CD14-positive monocyte (primary cell): Measurements from ENCODE around the gene DYNC2H1. TPM values are rescaled to one million over a fixed set of nuclear protein-coding genes. Genes with fewer than 3 reads are reported as not detected.

Experiments used
- DNase-seq, 3 donors: peaks; one replicate each; pipeline ENCODE4 v3.0.0-alpha.2; 2011 to 2022
- H2AFZ ChIP-seq: 2 replicates; pipeline ENCODE4 v1.6.0; 2012; ENCODE audit warnings: mild to moderate bottlenecking, low read depth, low read length, inconsistent platforms; ENCODE audit not compliant: insufficient read depth, poor library complexity, severe bottlenecking
- H3K27ac ChIP-seq, 2 donors: 1 replicate in 1 of 2; 2 replicates in 1 of 2; pipeline ENCODE4 v1.5.1; 2012 to 2013; ENCODE audit warnings: low read length in 2 of 2, control low read depth in 1 of 2, inconsistent platforms in 1 of 2, low read depth in 1 of 2, mild to moderate bottlenecking in 1 of 2
- H3K27me3 ChIP-seq, 2 donors: one replicate each; pipeline versions ENCODE4 v1.6.0 to v1.6.1; 2011 to 2013; ENCODE audit warnings: low read length in 2 of 2; ENCODE audit not compliant: control insufficient read depth in 2 of 2, insufficient read depth in 2 of 2
- H3K36me3 ChIP-seq, 2 donors: replicated peaks in 1 of 2; 1 replicate in 1 of 2; 2 replicates in 1 of 2; pipeline versions ENCODE4 v1.5.1 to v1.6.1; 2012 to 2013; ENCODE audit warnings: low read length in 2 of 2, control low read depth in 1 of 2, inconsistent platforms in 1 of 2, mild to moderate bottlenecking in 1 of 2; ENCODE audit not compliant: insufficient read depth in 2 of 2, control insufficient read depth in 1 of 2
- H3K4me1 ChIP-seq, 2 donors: 1 replicate in 1 of 2; 2 replicates in 1 of 2; pipeline versions ENCODE4 v1.5.1 to v1.6.1; 2012 to 2013; ENCODE audit warnings: low read length in 2 of 2, control low read depth in 1 of 2, inconsistent platforms in 1 of 2, mild to moderate bottlenecking in 1 of 2, moderate library complexity in 1 of 2; ENCODE audit not compliant: insufficient read depth in 2 of 2, control insufficient read depth in 1 of 2
- H3K4me2 ChIP-seq: replicated peaks from 2 replicates; pipeline ENCODE3; 2012; ENCODE audit warnings: low read length, moderate library complexity, mild to moderate bottlenecking; ENCODE audit not compliant: poor library complexity, severe bottlenecking; ENCODE audit errors: extremely low read depth
- H3K4me3 ChIP-seq, 3 experiments: fragments of 200-600 bp in 1 of 3; sonication (generic) in 1 of 3; replicated peaks in 1 of 3; 1 replicate in 2 of 3; 2 replicates in 1 of 3; pipeline ENCODE4 v1.5.1; 2011 to 2013; ENCODE audit warnings: low read length in 3 of 3, mild to moderate bottlenecking in 3 of 3, control low read depth in 2 of 3, low read depth in 2 of 3, inconsistent platforms in 1 of 3, moderate library complexity in 1 of 3
- H3K79me2 ChIP-seq: 2 replicates; pipeline ENCODE4 v1.6.0; 2012; ENCODE audit warnings: mild to moderate bottlenecking, control low read depth, inconsistent platforms, low read length, moderate library complexity; ENCODE audit not compliant: insufficient read depth
- H3K9ac ChIP-seq: 2 replicates; pipeline ENCODE4 v1.6.0; 2017; ENCODE audit warnings: low read length, mild to moderate bottlenecking; ENCODE audit not compliant: insufficient read depth, poor library complexity, severe bottlenecking
- H3K9me3 ChIP-seq, 2 donors: replicated peaks in 1 of 2; 1 replicate in 1 of 2; 2 replicates in 1 of 2; pipeline versions ENCODE4 v1.5.1 to v1.6.1; 2012 to 2013; ENCODE audit warnings: low read length in 2 of 2, control low read depth in 1 of 2; ENCODE audit not compliant: control insufficient read depth in 1 of 2, insufficient read depth in 1 of 2
- H4K20me1 ChIP-seq: 2 replicates; pipeline ENCODE4 v1.6.0; 2012; ENCODE audit warnings: mild to moderate bottlenecking, low read length, control low read depth, moderate library complexity; ENCODE audit not compliant: insufficient read depth
- H3K27ac Mint-ChIP-seq, 7 donors: one replicate each; pipeline ENCODE4 v1.8.0; 2020; ENCODE audit warnings: mild to moderate bottlenecking in 7 of 7, mixed read lengths in 7 of 7, moderate library complexity in 6 of 7, inconsistent platforms in 2 of 7
- H3K27me3 Mint-ChIP-seq, 3 donors: one replicate each; pipeline ENCODE4 v1.8.0; 2021 to 2022; ENCODE audit warnings: low read depth in 3 of 3, mild to moderate bottlenecking in 3 of 3, mixed read lengths in 3 of 3, moderate library complexity in 3 of 3, inconsistent platforms in 1 of 3
- H3K36me3 Mint-ChIP-seq, 2 donors: one replicate each; pipeline ENCODE4 v1.8.0; 2020; ENCODE audit warnings: mixed read lengths in 2 of 2, inconsistent platforms in 1 of 2, mild to moderate bottlenecking in 1 of 2
- H3K4me1 Mint-ChIP-seq: one replicate; pipeline ENCODE4 v1.8.0; 2020; ENCODE audit warnings: mild to moderate bottlenecking, mixed read lengths
- H3K4me3 Mint-ChIP-seq, 2 donors: one replicate each; pipeline ENCODE4 v1.8.0; 2020; ENCODE audit warnings: mild to moderate bottlenecking in 2 of 2, mixed read lengths in 2 of 2, moderate library complexity in 1 of 2
- H3K9me3 Mint-ChIP-seq, 7 donors: one replicate each; pipeline ENCODE4 v1.8.0; 2020 to 2022; ENCODE audit warnings: mixed read lengths in 7 of 7, mild to moderate bottlenecking in 6 of 7, moderate library complexity in 6 of 7, inconsistent platforms in 2 of 7
- CTCF ChIP-seq: fragments of 200-600 bp; IDR thresholded peaks from one replicate; pipeline ENCODE4 v1.8.0; 2022; ENCODE audit warnings: antibody characterized with exemption, mild to moderate bottlenecking
- WGBS: methylation state at CpG from one replicate; pipeline ENCODE4 v1.1.5; 2013; ENCODE audit warnings: missing lambda C conversion rate; ENCODE audit not compliant: insufficient coverage; 5-methylcytosine and 5-hydroxymethylcytosine counted together
- intact Hi-C, 2 donors: fragments of 100-400 bp; cut with micrococcal nuclease; formaldehyde crosslinking; loops; one replicate each; pipeline versions ENCODE4 v1.15.0 to v1.15.1; 2023
- polyA plus RNA-seq, 3 donors: library from polyadenylated mRNA; depleted of rRNA in 1 of 3; unstranded in 2 of 3; stranded (reverse) in 1 of 3; fragments of 300-500 nt in 2 of 3; fragments of >200 nt in 1 of 3; fragmentation: Illumina TruSeq in 2 of 3; gene quantifications; 1 replicate in 2 of 3; 2 replicates in 1 of 3; pipeline ENCODE4 v1.2.3, GENCODE V29; 2012 to 2021

DYNC2H1 gene
- polyA plus RNA-seq, 3 donors: 0.10 to 1.5 (median 0.36) TPM

GRCh38 chr11:103170865-103171264 is 61.6 kb downstream of the DYNC2H1 start:
- Histone ChIP-seq H3K27ac (no peak overlapping the region), H3K27me3 (no peaks in the 10 kb centered on the region), H3K79me2 (no peaks in the 10 kb centered on the region), H3K9me3 (no peaks in the 10 kb centered on the region), H3K4me1 (no peaks in the 10 kb centered on the region), H3K36me3 (no peaks in the 10 kb centered on the region), H3K4me2 (no peak overlapping the region), H4K20me1 (no peaks in the 10 kb centered on the region), H3K9ac (no peak overlapping the region), H2AFZ (no peak overlapping the region), H3K4me3 (no peak overlapping the region)
- Mint-ChIP-seq H3K27ac (no peak overlapping the region), H3K27me3 (peaks cover 0 to 2% (median 0%) of the 10 kb centered on the region in 3 donors), H3K4me1 (no peaks in the 10 kb centered on the region), H3K9me3 (no peaks in the 10 kb centered on the region), H3K36me3 (no peaks in the 10 kb centered on the region), H3K4me3 (no peak overlapping the region)
- 94% methylated on average over 2 of the region's 4 CpGs for WGBS
- intact Hi-C loops: no loop called here
- no peak for DNase-seq
- TF ChIP-seq CTCF: no peak

GRCh38 chr11:103175461-103176129 is 66.4 kb downstream of the DYNC2H1 start:
- Histone ChIP-seq H3K36me3 (no peaks in the 10 kb centered on the region), H3K9ac (no peak overlapping the region), H3K4me1 (no peaks in the 10 kb centered on the region), H3K4me3 (no peak overlapping the region), H3K9me3 (no peaks in the 10 kb centered on the region), H3K27me3 (no peaks in the 10 kb centered on the region), H3K79me2 (no peaks in the 10 kb centered on the region), H2AFZ (no peak overlapping the region), H3K27ac (no peak overlapping the region), H3K4me2 (no peak overlapping the region), H4K20me1 (no peaks in the 10 kb centered on the region)
- Mint-ChIP-seq H3K4me1 (no peaks in the 10 kb centered on the region), H3K27me3 (peaks cover 0 to 2% (median 0%) of the 10 kb centered on the region in 3 donors), H3K27ac (no peak overlapping the region), H3K9me3 (no peaks in the 10 kb centered on the region), H3K36me3 (no peaks in the 10 kb centered on the region), H3K4me3 (no peak overlapping the region)
- no peak for DNase-seq
- intact Hi-C loops: no loop called here
- WGBS: 100% methylated on average over 1 of the region's 2 CpGs
- TF ChIP-seq CTCF: no peak
